CD4-positive, alpha-beta T cell treated with Interleukin-1 beta for 1 hour (primary cell): ENCODE measurements around the gene TRAPPC4.
A peak's percentile ranks its signal among the peaks of the same experiment; 100 is the strongest.
"Not testable (repeated sequence)": the region's sequence is repeated elsewhere in the genome, so short reads cannot be mapped to it uniquely, and the experiment has no call there.

ENCODE experiments used
- DNase-seq, 2 donors: peaks; one replicate each; pipeline ENCODE4 v3.0.0-alpha.2; 2020 to 2022

The TRAPPC4 gene

DNA sequence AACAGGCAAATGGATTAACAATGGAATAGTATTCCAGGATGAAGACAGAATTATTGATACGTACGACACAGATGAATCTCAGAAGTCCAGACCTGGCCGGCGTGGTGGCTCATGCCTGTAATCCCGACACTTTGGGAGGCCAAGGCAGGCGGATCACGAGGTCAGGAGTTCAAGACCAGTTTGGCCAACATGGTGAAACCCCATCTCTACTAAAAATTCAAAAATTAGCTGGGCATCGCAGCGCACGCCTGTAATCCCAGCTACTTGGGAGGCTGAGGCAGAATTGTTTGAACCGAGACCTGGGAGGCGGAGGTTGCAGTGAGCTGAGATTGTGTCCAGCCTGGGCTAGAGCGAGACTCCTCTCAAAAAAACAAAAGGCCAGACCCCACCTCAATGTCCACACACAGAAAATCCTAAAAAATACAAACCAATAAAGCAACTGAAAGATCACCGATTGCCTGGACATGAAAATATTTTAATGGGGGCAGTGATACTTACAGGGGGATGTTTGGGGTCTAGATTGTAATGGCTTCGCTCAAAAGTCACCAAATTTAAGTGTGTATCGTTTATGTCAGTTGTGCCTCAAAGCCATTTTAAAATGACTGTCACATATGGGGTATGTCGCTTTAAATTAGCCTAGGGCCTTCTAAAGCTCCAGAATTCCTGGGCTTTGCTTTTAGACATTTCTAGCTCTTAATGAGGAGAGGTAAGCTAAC is 4.2 kb upstream of the TRAPPC4 start:
- no peak for DNase-seq

DNA sequence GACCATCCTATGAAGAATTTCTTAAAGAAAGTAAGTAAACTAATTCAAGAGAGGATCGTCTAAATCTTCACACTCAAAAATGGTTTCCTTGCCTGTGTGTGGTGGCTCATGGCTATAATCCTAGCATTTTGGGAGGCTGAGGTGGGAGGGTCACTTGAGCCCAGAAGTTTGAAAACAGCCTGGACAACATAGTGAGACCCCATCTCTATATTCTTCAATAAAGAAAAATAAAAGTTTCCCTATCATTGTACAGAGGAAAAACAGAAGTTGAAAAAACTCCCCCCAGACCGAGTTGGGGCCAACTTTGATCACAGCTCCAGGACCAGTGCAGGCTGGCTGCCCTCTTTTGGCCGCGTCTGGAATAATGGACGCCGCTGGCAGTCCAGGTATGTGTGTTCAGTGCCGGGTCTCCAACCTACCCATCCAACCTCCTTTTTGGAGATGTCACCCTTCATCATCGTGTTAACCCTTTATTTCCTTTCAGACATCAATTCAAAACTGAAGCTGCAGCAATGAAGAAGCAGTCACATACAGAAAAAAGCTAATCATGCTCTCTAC is 3.4 kb upstream of the TRAPPC4 start:
- no peak for DNase-seq

DNA sequence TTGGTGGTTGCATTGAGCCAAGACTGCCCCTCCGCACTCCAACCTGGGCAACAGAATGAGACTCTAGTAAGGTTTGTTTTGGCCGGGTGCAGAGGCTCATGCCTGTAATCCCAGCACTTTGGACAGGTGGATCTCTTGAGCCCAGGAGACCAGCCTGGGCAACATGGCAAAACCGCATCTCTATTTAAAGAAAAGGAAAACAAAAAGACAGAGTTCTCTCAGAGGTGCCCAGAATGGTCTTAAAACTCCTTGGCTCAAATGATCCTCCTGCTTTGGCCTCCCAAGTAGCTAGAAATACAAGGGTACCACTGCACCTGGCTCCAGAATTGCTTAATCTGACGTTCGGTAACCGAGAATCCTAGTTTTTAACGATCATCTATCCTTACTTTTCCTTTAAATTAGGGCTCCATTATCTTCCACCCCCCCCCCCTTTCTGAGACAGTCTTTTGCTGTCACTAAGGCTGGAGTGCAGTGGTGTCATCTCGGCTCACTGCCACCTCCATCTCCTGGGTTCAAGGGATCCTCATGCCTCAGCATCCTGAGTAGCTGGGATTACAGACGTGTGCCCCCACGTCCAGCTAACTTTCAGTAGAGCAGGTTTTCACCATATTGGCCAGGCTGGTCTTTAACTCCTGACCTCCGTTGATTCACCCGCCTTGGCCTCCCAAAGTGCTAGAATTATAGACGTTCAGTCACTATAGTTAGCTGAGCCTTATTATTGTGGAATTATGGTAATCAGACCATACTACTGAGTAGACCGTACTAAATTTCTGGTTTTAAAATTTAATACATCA is 2.2 kb upstream of the TRAPPC4 start:
- no peak for DNase-seq

DNA sequence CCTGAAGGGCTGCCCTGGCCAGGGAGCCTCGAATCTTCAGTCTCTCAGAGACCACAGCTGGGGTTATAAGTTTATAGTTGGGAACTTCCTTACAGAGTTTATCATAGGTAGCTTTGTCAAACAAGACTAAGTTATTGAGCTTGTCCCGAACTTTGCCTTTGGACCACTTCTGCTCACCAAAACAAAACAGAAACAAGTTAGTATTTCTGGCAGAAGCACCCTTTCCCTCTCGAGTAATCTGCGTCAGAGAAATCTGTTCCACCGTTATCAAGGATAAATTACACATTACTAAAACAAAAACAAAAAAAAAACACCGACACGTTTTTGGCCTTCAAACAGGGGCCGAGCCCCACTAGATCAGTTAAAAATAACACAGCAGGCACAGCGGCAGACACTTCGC is 1.2 kb upstream of the TRAPPC4 start:
- not testable (repeated sequence) for DNase-seq

DNA sequence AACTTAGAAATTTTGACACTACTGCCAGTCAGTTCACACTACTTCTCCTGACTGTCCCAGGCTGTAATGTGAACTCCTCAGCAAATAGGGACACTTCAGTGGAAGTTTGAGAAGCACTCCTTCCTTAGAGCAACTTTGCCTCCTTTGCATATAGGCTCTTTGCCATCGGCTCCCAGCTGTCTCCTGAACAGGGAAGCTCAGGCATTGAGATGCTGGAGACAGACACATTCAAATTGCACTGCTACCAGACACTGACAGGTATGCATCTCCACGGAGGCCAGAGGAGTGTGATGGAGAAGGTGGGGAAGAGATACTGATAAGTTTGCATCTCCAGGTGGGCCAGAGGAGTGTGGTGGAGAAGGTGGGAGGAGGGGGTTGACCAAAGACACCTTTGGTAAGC is 1.4 kb downstream of the TRAPPC4 start:
- DNase-seq = no peak

DNA sequence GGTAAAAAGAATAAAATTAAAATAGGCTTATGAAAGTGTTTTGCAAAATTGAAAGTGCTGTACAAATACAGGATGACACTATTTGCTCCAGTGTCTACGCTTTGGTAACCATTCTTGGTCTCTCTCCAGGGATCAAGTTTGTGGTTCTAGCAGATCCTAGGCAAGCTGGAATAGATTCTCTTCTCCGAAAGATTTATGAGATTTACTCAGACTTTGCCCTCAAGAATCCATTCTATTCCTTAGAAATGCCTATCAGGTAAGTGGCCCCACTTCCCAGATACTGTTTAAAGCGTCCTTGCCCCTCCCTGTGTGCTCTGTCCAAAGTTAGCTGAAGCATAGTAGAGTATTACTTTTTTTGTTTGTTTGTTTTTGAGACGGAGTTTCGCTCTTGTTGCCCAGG is 3.1 kb downstream of the TRAPPC4 start:
- no peak for DNase-seq

DNA sequence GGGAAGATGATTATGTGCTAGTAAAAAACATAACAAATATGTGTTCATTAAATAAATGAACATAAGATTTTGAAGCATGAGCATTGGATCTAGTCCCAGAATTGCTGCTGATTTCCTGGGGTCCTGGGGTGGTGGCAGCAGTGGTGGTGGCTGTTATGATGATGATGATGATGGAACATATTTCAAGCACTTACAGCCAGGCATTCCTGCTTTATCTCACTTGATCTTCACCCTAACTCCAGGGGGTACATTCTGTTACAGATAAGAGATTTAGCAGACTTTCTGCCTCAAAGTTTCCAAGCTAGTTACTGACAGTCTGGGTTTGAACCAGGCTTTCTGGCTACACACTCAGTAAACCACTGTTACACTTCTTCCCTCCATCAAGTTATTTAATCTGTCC is 5.2 kb downstream of the TRAPPC4 start:
- DNase-seq = no peak

DNA sequence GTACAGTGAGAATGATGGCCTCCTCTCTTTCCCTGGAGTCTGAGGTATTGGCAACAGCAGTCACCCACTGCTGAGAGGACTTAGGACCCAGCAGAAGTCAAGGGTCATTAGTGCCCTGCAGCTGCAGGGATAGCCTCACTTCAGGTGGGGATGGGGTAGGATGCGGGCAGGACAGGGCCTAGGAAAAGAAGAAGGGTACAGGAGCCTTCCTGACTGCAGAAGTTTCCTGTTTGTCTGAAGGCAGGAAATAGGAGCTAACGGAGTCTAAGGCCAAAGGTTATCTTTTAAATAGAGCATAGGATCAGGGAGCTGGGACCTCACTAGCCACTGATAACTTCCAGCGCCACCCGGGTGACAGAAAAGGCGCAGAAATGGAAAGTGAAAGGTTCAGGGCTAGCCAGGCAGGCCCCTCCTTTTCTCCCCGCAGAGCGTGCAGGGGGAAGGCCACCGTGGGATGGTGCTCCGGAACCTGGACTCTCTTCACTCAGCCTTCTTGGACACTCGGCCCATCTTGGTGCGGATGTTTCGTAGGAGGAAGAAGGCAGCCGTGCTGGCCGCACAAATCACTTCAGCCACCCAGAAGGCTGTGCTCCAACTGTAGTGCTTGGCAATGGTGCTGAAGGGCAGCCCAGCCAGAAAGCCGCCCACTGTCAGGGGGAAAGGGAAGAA is 6.0 kb downstream of the TRAPPC4 start:
- DNase-seq = no peak

DNA sequence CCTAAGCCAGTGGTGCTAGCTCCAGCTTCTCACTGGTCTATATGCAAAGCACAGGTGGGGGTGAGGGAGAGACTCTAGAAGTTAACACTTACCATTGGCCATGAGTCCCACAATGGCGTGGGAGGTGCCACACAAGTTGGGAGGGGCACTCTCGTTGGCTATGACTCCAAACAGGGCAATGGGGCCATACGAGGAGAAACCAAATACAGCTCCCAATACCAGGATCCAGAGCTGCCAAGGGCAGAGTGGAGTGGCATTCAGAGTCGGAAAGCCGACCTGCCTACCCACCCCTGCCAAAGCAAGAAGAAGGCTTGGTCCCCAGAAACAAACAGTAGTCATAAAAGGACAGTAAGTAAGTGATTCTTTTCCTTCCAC is 6.5 kb downstream of the TRAPPC4 start:
- no peak for DNase-seq

DNA sequence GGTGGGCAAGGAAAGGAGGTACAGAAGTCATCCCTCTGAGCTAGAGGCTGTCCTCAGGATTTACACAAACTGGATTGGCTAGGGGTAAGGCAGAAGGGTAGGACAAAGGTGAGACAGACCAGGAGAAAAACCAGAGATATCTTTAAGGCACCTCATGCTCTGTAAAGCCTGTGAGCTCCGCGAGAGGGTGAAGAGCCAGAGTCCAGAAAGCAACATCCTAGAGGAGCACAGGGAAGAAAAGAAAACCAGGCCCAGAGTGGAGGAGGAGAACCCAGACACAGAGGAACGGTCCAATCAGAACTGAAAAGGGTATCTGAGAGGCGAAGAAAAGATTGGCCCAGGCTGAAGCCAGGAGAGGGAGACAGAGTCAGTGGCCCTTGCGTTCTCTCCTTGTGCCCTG is 7.0 kb downstream of the TRAPPC4 start:
- DNase-seq = no peak

DNA sequence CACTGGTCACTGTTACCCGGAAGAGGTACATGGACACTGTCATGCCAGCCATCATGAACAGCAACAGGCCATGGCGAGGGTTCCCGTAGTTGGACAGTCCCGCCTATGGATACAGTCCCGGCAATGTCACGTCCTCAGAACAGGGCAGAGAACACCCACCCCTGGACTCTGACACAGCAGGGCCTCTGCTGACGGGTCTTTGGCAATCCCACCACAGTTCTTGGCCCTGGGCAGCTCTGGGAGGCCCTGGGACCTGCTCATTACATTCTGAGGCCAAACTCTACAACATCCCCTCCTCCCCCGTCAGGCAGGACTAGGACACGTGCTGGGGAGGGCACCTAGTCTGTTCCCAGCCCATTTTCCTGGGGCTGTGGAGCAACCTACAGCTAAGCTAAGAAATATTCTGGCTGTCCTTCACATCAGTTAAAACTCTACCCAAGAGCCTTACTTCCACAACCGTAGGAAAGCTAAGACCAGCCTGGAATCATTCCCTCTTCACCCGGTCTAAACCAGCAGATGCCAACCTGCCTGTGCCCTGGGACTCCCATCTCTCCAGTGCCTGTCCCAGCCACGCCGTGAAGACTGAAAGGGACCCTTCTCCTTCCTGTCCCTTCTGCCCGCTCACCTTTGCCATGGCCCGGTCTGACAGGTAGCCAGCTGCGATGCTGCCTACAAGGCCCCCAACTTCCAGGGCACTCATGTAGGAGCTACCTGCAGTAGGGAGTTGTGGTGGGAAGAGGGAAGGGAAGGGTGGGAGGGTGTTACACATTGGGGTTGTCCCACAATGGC is 7.6 kb downstream of the TRAPPC4 start:
- no peak for DNase-seq

DNA sequence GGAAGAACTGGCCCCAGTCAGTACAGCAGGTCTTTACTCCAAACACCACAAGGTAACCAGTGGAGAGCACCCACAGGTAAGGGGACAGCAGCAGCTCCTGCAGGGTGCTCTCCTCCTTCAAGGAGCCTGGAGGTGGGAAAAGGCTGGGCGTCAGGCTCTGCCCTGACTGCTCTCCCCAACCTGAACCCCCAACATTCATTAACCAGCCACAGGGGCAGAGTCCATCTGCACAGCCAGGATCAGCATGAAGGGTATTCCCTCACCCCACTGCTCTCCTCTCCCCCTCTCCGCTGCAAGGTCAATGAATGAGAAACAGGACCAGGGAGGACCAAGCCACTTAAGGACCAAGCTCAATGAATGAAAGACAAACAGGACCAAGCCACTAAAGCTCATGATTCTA is 8.4 kb downstream of the TRAPPC4 start:
- no peak for DNase-seq

DNA sequence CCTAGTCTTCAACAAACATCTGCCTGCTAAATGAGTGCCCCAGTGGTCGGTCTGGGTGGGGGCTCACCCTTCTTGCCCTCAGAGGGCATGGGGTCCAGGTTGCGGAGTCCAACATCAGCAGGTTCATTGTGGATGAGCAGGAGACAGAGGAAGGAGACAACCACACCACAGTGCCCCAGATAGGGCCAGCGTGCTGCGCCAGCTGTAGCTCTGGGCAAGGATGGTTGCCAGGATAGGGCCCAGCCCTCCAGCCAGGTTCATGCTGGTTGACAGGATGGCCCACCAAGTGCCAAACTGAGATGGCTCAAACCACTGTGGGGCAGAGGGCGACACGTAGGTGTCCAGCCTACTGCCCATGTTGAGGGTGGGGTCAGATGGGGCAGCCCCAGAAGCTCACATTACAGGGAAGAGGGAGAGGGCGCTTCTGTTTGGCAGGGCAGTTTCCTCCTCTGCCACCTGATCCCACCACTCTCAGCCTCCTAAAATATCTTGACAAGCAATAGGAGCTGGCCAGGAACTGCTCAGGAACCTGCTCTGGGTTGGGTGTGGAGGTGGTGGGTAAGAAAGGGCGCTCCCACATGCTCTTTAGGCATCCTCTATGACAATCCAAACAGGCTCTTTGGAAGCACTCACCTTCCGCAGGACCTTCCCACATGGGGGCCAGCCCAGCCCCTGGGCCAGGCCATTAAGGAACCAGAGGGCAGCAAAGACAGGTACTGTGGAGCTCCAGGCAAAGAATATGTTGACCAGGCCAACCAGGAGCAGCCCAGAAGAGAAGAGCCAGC is 9.2 kb downstream of the TRAPPC4 start:
- DNase-seq = no peak

DNA sequence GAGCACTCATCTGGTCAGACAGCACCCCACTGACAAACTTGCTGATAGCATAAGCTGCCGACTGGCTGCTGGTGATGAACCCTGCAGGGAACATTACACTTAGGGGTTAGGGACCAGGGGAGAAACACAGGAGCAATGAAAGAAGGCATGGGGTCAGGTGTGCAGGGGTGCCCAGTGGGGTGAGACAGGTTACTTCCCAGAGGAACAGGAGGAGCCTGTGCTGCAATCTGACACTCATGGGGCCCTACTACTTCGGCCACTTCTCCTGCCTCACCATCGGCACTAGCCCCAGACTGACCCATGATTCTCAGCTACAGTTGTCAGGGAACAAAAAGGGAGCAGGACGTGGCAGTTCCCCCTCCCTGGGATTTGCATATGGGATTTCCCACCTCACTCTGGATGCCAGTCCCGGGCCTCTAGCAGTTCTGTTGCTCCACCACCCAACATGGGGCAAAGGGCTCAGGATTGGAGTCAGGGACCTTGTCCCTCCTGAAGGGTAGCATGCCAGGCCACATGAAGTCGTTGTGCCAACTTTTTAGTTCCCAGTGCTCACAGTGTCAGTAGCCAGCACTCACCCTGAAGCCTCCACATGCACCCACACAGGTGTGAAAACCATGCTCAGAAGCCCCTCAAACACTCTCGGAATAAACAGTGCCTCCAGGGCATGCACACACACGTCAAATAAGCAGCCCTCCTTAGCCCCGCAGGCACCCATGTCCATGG is 9.9 kb downstream of the TRAPPC4 start:
- no peak for DNase-seq

DNA sequence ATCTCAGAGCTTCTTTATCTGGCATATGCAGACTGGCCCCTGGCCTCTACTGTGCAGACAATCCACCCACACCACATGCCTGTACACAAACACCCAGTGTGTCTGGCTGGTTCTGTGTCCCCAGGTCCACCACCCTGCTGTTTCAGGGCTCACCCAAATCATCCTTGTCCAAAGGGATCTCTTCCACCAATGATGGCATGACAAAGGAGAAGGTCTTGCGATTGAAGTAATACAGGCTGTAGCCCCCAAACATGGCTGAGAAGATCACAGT is 10.4 kb downstream of the TRAPPC4 start:
- no peak for DNase-seq

DNA sequence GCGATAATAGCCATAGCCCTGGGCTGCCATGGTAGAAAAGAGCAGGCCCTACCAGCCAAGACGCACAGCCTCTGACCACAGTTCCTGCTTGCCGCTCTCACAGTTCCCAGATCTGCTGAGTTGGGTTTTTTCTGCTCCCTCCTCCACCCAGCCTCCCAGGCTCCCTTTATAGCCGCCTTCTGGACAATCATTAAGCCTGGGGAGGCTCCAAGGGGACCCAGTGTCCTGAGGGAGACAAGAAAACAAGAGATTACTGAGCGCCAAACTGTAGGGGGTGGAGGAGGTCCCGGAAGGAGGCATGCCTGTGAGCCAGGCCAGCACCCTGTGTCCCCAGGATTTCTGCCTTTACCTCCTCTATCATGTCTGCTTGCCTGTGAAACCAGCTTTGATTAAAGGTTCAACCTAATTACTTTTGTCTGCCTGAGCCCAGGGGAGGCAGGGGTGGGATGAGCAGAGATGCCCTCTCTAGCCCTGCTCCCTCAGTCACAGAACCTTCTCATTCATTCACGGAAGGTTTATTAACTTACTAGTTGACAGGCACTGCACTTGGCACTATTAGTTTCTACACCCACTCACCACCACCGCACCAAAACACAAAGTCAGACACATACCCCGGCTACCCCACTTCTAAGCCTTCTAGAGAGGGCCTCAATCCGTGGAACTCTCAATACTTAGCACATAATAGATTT is 10.9 kb downstream of the TRAPPC4 start:
- DNase-seq = no peak

DNA sequence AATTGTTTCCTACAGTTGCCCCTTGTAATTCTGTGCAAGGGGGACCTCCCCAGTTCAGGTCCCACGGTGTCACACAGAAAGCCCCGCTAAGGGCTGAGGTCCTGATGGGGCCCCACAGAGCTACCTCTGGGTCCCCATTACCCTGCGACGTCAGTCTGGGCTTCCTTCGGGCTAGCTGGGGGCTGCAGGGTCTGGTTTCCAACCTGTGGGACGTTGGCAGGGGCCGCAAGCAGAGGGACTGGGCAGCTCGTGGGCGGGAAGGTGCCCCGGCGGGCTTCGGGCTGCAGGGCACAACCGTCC is 11.4 kb downstream of the TRAPPC4 start:
- DNase-seq = no peak

DNA sequence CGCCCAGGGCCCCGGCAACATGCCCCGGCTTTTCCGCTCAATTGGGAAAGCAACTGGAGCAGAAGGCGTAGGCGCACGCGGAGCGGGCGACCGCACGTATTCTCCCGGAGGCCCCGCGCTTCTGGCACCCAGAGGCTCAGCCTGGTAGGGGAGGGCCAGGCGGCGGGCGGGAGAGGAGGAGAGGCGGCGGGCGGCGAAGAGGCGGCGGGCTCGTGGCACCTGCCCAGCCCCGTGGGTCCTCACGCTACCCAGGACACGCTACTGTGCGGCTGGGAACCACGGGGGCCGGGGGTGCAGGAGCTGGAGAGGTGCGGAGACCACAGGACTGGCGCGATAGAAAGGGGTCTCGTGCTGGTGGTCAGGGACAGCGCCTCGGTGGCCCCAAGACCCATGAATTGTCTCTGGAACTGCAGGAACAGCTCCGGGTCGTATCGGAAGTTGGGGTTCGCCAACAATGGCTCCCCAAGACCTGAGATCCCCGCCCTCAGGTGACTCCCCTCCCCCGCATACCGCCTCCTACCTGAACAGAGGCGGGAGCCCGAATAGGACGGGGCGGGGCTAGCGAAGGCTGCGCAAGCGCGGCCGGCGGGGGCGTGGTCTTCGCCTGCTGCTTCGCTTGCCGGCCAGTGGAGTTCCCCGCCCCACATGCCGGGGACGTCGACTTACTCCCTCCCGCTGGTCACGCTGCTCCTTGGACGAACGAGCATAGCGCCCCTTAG is 11.9 kb downstream of the TRAPPC4 start, which contains the start of gene SLC37A4:
Gene SLC37A4 (minus strand): TSS at position 549 of the 719 bp plus-strand sequence.
- DNase-seq = peak; percentile 99 to 100

DNA sequence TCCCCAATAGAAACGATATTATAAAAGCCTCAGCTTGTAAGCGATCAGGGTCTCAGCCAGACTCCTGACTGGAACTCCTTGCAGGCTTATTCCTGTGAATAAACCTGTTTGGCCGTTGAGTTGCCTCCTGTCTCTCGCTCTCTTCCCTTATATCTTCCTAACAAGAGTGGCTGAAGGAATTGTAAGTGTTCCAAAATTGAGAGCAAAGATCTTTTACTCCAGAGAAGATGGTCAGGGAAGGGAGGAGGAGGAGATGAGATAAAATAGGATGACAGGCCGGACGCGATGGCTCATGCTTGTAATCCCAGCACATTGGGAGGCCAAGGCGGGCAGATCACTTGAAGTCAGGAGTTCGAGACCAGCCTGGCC is 13.3 kb downstream of the TRAPPC4 start:
- DNase-seq = no peak

DNA sequence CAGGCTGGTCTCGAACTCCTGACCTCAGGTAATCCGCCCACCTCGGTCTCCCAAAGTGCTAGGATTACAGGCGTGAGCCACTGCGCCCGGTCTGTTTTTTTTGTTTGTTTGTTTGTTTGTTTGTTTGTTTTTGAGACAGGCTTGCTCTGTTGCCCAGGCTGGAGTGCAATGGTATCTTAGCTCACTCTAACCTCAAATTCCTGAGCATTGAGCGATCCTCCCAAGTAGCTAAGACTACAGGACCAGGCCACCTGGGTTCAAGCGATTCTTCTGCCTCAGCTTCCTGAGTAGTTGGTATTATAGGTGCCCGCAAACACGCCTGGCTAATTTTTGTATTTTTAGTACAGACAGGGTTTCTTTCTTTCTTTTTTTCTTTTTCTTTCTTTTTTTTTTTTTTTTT is 14.9 kb downstream of the TRAPPC4 start:
- DNase-seq = not testable (repeated sequence)

DNA sequence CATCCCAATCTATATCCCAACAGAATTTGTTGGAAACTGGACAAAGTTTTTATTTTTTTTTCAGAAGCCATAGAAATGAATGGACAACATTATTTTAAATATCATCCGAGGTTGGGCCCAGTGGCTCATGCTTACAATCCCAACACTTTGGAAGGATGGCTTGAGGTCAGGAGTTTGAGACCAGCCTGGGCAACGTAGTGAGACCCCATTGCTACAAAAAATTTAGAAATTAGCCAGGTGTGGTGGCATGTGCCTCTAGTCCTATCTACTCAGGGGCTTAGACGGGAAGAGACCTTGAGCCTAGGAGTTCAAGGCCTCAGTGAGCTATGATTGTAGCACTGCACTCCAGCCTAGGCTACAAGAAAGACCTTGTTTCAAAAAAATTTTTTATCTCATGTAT is 16.2 kb downstream of the TRAPPC4 start:
- no peak for DNase-seq
